ENCODE data around the gene POU6F2.

- TF ChIP-seq, protein P1, sequence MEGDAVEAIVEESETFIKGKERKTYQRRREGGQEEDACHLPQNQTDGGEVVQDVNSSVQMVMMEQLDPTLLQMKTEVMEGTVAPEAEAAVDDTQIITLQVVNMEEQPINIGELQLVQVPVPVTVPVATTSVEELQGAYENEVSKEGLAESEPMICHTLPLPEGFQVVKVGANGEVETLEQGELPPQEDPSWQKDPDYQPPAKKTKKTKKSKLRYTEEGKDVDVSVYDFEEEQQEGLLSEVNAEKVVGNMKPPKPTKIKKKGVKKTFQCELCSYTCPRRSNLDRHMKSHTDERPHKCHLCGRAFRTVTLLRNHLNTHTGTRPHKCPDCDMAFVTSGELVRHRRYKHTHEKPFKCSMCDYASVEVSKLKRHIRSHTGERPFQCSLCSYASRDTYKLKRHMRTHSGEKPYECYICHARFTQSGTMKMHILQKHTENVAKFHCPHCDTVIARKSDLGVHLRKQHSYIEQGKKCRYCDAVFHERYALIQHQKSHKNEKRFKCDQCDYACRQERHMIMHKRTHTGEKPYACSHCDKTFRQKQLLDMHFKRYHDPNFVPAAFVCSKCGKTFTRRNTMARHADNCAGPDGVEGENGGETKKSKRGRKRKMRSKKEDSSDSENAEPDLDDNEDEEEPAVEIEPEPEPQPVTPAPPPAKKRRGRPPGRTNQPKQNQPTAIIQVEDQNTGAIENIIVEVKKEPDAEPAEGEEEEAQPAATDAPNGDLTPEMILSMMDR (conservative IDR thresholded peaks at IDR 0.05 in 1 of 2, IDR thresholded peaks at IDR 0.05 in 1 of 2; ENCODE audit: low read depth in 1 of 2, low read length in 2 of 2) = no peak
- no peak for TF ChIP-seq EZH2 (IDR thresholded peaks at IDR 0.05; ENCODE audit: low read length, missing control alignments)
These were observed 439.2 kb downstream of the POU6F2 start for GRCh38 chr7:39416866-39417265.

Data from fibroblast of lung (primary cell).